Chondrocyte (in vitro differentiated cells): Measurements from ENCODE around the gene CPNE7. TPM values are rescaled to one million over a fixed set of nuclear protein-coding genes. Genes with fewer than 3 reads are reported as not detected.
"Not testable (repeated sequence)": the region's sequence is repeated elsewhere in the genome, so short reads cannot be mapped to it uniquely, and the experiment has no call there.

Source experiments
- DNase-seq: peaks from one replicate; pipeline ENCODE4 v3.0.0; 2021; ENCODE audit warnings: mixed read lengths, low spot score
- H3K27ac Mint-ChIP-seq: one replicate; pipeline ENCODE4 v1.8.0; 2021; ENCODE audit warnings: mild to moderate bottlenecking, moderate library complexity, mixed read lengths; ENCODE audit not compliant: unreplicated experiment
- H3K27me3 Mint-ChIP-seq: 2 replicates; pipeline ENCODE4 v1.8.0; 2021; ENCODE audit warnings: low read depth, mixed read lengths
- H3K36me3 Mint-ChIP-seq: 2 replicates; pipeline ENCODE4 v1.8.0; 2021; ENCODE audit warnings: low read depth, mixed read lengths
- H3K4me1 Mint-ChIP-seq: 2 replicates; pipeline ENCODE4 v1.8.0; 2021; ENCODE audit warnings: low read depth, mild to moderate bottlenecking, mixed read lengths
- H3K4me3 Mint-ChIP-seq: one replicate; pipeline ENCODE4 v1.8.0; 2021; ENCODE audit warnings: mild to moderate bottlenecking, moderate library complexity, mixed read lengths; ENCODE audit not compliant: unreplicated experiment
- H3K9me3 Mint-ChIP-seq: 2 replicates; pipeline ENCODE4 v1.8.0; 2021; ENCODE audit warnings: low read depth, mixed read lengths
- total RNA-seq: library from RNA; stranded (reverse); gene quantifications from 3 replicates; pipeline ENCODE4 v1.2.1, GENCODE V29; 2021
- TF ChIP-seq, protein P1 (sequence below): fragments of 200-600 bp; sonication (generic); IDR thresholded peaks from 2 replicates; pipeline ENCODE4 v1.5.0; 2021; ENCODE audit warnings: antibody characterized with exemption, mild to moderate bottlenecking, moderate library complexity

Gene CPNE7
- total RNA-seq, 1 donor from 2014 or later: 15.5 TPM

DNA sequence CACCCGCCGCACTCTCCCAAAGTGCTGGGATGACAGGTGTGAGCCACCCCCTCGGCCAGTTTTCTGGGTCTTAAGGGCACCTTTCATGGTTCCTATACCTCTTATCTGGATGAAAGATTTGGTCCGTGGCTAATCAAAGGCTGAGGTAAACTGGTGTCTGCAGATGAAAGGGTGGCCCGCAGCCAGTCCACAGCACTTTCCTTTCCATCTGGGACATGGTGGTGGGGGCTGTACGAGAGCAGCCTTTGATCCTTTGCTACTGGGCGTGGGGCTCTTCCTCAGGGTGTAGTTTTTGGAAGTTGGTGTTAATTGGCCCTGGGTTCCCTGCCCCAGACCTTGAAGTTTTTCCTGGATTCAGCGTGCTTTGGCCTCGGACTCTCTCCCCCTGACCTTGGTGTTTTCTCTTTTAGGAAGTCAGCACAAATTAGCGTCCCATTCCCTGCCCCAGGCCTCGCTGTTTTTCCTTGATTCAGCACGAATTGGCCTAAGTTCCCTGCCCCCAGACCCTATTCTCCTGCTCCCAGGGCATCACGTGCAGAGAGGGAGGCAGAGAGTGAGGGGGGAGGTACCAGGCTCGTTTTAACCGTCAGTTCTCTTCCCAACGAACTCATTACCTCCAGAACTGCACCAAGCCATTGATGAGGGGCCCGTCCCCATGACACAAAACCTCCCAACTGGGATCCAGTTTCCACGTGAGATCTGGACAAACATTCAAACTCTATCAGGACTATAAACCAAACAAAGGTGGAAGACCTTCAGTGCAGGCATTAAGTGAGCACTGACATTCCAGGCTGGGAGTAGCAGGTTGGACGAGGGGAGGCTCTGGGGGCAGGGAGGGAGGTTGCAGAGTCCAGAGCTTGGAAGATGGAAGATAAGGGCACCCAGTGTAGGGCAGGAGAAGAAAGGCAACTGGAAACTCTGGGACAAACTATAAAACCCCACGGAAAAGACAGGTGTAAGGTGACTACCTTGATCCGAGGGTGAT is 49.5 kb downstream of the CPNE7 start:
- no peak overlapping the region for H3K27ac Mint-ChIP-seq
- TF ChIP-seq, protein P1, sequence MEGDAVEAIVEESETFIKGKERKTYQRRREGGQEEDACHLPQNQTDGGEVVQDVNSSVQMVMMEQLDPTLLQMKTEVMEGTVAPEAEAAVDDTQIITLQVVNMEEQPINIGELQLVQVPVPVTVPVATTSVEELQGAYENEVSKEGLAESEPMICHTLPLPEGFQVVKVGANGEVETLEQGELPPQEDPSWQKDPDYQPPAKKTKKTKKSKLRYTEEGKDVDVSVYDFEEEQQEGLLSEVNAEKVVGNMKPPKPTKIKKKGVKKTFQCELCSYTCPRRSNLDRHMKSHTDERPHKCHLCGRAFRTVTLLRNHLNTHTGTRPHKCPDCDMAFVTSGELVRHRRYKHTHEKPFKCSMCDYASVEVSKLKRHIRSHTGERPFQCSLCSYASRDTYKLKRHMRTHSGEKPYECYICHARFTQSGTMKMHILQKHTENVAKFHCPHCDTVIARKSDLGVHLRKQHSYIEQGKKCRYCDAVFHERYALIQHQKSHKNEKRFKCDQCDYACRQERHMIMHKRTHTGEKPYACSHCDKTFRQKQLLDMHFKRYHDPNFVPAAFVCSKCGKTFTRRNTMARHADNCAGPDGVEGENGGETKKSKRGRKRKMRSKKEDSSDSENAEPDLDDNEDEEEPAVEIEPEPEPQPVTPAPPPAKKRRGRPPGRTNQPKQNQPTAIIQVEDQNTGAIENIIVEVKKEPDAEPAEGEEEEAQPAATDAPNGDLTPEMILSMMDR: no peak
- H3K4me3 Mint-ChIP-seq: no peak overlapping the region
- H3K9me3 Mint-ChIP-seq: no peaks in the 10 kb centered on the region
- H3K27me3 Mint-ChIP-seq: peaks cover 16% of the 10 kb centered on the region
- H3K36me3 Mint-ChIP-seq: no peaks in the 10 kb centered on the region
- DNase-seq: no peak
- peaks cover 7% of the 10 kb centered on the region for H3K4me1 Mint-ChIP-seq

DNA sequence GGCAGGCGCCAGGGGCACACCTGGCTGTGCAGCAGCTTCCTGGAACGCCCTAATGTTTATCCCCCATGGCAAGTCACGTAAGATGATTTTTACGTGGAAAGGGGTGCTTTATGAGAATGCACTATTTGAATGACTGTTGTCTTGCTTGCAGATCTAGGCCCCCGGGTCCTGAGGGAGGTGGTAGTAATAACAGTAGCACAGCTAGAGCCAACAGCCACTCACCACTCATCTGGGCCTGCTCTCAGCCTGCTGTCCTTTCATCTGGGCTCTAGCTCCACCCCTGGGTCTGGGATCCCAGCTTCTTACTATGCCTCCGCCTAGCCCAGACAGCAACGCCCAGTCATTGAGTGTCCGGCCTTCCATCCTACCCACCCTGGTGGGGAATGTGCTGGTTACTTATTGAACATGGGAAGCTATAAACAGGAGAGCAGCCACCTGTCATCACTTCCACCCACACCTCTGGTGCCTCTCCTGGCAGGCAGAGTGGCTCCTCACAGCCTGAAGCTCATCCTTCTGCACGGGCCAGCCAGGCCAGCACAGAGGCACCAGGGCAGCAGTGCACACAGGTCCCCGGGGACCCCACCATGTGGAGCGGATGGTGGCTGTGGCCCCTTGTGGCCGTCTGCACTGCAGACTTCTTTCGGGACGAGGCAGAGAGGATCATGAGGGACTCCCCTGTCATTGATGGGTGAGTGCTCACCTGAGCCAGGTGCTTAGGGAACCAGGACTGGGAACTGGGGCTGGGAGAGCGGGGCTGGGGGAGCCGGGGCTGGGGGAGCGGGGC is 54.5 kb downstream of the CPNE7 start:
- Mint-ChIP-seq H3K4me1 (no peaks in the 10 kb centered on the region), H3K27ac (no peak overlapping the region)
- TF ChIP-seq, protein P1: no peak

DNA sequence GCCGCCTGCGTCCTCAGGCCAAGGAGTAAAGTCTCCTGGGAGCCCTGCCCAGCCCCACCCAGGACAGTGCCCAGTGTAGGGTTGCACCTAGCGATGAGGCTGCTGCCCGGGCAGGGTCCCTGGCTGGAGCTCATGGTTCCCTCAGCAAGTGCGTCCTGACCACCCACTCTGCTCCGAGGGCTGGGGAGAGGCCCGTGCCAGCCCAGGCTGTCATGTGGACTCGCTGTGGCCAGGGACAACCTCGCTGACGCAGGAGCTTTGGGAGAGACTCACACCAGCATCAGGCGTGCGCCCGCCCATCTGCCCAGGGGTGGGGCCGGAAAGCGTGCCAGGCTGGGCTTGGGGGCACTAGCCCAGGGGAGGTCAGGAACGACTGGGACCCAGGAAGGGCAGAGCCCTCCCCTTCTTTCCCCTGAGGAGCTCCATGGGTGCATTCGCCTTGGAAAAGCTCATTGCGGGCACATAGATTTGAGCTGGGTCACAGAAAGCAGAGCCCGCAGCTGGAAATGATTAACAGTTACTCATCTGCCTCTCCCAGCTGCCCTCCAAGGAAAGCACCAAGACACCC is 57.6 kb downstream of the CPNE7 start:
- TF ChIP-seq, protein P1: no peak

More for the DNA sequence above, 54.5 kb downstream of the CPNE7 start:
- H3K36me3 Mint-ChIP-seq: no peaks in the 10 kb centered on the region
- no peak for DNase-seq
- no peak overlapping the region for H3K4me3 Mint-ChIP-seq
- peaks cover 9% of the 10 kb centered on the region for H3K27me3 Mint-ChIP-seq
- H3K9me3 Mint-ChIP-seq: no peaks in the 10 kb centered on the region

DNA sequence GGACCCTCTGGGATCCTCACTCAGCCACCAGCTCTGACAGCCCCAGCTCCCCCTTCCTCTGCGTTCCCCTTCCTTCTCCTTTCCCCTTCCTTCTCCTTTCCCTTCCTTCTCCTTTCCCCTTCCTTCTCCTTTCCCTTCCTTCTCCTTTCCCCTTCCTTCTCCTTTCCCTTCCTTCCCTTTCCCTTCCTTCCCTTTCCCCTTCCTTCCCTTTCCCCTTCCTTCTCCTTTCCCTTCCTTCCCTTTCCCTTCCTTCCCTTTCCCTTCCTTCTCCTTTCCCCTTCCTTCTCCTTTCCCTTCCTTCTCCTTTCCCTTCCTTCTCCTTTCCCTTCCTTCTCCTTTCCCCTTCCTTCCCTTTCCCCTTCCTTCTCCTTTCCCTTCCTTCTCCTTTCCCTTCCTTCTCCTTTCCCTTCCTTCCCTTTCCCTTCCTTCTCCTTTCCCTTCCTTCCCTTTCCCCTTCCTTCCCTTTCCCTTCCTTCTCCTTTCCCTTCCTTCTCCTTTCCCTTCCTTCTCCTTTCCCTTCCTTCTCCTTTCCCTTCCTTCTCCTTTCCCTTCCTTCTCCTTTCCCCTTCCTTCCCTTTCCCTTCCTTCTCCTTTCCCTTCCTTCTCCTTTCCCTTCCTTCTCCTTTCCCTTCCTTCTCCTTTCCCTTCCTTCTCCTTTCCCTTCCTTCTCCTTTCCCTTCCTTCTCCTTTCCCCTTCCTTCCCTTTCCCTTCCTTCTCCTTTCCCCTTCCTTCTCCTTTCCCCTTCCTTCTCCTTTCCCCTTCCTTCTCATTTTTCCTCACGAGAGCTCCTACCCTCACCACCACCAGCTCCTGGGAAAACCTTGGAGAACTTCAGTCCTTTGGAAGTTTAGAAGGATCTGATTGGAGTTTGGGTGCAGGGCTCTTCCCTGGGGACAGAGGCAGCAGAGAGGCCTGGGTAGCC is 59.2 kb downstream of the CPNE7 start:
- not testable (repeated sequence) for H3K4me3 Mint-ChIP-seq, H3K27me3 Mint-ChIP-seq, H3K9me3 Mint-ChIP-seq, H3K36me3 Mint-ChIP-seq, H3K4me1 Mint-ChIP-seq, H3K27ac Mint-ChIP-seq, DNase-seq

More for the DNA sequence above, 57.6 kb downstream of the CPNE7 start:
- Mint-ChIP-seq H3K4me1 (no peaks in the 10 kb centered on the region), H3K27me3 (peaks cover 4% of the 10 kb centered on the region), H3K4me3 (no peak overlapping the region), H3K27ac (no peak overlapping the region), H3K9me3 (no peaks in the 10 kb centered on the region), H3K36me3 (no peaks in the 10 kb centered on the region)
- no peak for DNase-seq

GRCh38 chr16:89636663-89637062 is 61.1 kb downstream of the CPNE7 start:
- Mint-ChIP-seq H3K36me3 (no peaks in the 10 kb centered on the region), H3K27ac (no peak overlapping the region), H3K9me3 (no peaks in the 10 kb centered on the region), H3K27me3 (peaks cover 4% of the 10 kb centered on the region), H3K4me1 (peaks cover 8% of the 10 kb centered on the region), H3K4me3 (no peak overlapping the region)
- DNase-seq: no peak
- TF ChIP-seq, protein P1: no peak
